T-helper 9 cell (primary cell): ENCODE measurements around the gene MICU2.
A peak's percentile ranks its signal among the peaks of the same experiment; 100 is the strongest.

Source experiments
- DNase-seq: peaks from one replicate; pipeline ENCODE4 v3.0.0-alpha.2; 2020
- total RNA-seq, 2 donors: gene quantifications; one replicate each; lab custom pipeline; 2026; lab: John Stamatoyannopoulos, UW

The MICU2 gene, protein sequence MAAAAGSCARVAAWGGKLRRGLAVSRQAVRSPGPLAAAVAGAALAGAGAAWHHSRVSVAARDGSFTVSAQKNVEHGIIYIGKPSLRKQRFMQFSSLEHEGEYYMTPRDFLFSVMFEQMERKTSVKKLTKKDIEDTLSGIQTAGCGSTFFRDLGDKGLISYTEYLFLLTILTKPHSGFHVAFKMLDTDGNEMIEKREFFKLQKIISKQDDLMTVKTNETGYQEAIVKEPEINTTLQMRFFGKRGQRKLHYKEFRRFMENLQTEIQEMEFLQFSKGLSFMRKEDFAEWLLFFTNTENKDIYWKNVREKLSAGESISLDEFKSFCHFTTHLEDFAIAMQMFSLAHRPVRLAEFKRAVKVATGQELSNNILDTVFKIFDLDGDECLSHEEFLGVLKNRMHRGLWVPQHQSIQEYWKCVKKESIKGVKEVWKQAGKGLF
- total RNA-seq: 42.7 to 75.2 reads per million in 2 donors

DNA sequence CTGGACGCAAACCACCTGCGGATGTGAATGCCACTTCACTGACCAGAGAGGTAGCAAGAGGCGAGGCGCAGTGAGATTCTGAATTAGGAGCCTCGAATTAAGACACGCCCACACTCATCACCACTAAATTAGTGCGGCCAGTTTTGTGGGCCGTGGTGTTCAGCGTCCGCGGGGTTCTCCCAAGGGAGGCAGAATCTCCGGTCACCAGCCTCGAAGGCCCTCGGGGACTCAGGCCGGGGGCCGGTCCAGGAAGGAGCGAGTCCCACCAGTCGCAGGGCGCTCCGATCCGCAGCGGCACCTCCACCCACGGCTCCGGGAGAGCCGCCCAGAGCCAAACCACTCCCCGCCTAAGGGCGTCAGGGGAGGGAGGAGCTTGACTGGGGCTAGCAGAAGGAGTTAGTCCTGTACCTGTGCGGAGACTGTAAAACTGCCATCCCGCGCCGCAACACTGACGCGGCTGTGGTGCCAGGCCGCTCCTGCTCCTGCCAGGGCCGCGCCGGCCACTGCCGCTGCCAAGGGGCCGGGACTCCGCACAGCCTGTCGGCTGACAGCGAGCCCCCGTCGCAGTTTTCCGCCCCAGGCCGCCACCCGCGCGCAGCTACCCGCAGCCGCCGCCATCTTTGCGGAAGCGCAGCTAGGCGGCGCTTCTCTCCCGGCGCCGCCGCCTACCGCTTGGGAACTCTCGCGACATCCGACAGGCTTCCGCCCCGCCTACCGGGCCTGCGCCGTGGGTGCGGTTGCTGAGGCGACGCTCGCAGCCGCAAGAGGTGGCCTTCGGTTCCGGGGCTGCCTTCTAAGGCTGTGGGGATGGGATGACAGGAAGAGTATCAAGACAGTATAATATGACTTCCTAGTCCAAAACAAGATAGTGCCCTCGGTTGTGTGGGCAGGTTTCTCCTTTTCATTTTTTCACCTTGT is at the start of gene MICU2:
MICU2 (minus strand) TSS at position 640 of the 918 bp plus-strand sequence; CDS start at position 618, 22 bp downstream.
- peak; percentile 90 for DNase-seq

DNA sequence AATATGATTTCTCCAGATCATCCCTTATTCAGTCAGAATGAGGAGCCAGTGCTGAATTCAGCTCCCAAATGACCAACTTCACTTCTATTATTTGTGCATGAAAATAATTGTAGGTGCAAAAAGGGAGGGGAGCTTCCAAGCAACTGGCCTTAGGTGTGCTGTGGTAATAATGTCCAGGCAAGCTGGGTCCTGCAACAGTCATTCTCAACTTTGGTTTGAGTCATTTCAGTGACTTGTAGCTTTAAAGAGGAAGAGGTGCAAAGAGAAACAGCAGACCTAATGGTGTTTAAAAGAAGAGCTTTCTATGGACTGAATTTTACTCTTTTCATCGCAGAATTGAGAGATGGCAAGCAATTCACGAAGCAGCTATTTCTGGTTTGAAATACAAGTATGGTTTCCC is 37.7 kb upstream of the MICU2 start:
- no peak for DNase-seq

DNA sequence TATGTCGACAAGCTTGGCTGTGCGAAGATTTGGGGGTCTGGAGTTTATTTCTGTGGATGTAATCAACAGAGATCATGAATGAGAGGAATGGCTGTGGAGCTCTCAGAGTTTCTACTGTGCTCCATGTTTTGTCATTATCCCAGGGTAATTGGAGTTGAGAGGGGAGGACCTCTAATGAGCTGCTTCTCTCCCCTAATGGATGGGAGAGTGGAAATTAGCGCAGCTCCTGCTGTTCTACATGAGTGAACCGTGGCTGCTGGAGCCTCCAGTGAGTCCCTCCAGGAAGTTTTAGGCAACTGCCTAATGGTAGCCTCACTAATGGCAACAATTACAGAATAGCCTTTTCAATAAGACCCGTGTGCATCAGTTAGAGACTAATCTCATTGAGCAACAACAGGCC is 35.6 kb upstream of the MICU2 start:
- no peak for DNase-seq

DNA sequence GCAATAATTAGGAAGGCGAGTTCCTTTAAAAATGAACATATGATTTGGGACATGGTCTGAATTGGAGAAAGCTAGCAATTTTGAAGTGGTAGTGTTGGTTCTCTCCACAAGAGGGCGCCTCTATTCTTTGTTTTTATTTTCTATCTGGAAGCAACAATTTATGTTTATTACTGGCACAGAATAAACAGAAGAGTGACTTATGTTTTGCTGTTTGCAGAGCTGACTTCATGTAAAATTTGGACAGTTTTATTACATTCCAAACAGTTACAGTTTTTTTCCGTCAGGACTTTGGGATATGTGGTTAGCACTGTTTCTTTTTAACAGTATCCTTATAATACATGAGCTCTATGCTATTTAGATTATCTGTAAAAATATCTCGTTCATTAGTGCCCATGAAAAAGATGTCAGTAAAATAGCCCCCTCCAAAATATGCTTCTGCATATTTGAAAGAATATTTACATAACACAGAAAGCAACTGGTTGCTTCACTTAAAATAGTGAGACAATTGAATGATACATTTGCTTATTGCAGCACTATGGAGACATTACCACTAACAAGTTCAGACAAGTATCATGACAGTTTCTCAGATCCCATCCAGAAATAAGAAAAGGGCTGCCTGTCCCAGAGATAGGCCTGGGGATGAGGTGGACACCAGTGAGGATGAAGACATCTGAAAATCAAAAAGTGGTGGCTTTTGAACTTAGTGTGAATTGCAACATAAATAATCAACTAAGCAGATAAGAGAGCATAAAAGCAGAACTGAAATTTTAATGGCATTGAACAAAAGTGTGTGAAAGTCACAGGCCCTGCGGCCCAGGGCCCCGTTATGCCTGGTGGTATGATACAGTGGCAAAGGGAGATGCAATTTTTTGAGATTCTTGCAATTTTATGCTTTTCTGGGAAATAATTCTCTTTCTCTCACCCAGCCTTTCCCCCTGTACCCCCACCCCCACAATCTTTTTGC is 34.6 kb upstream of the MICU2 start:
- DNase-seq: peak; percentile 22

DNA sequence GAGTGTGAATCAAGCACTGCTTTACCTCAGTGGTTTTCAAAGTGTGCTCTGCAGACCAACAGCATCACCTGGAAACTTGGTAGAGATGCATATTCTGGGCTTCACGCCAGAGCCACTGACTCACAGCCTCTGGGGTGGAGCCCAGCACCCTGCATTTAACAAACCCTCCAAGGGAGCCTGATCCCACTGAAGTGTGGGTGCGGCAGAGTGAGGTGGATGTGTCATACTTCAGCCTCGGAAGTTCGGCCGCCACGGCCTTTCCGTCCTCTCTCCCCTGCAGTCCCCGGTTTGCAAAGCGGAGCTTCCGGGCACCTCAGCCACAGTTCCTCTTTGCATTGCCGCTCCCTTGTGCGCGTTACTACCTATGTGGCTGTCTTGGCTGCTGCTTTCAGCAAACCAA is 33.3 kb upstream of the MICU2 start:
- DNase-seq: peak; percentile 6

DNA sequence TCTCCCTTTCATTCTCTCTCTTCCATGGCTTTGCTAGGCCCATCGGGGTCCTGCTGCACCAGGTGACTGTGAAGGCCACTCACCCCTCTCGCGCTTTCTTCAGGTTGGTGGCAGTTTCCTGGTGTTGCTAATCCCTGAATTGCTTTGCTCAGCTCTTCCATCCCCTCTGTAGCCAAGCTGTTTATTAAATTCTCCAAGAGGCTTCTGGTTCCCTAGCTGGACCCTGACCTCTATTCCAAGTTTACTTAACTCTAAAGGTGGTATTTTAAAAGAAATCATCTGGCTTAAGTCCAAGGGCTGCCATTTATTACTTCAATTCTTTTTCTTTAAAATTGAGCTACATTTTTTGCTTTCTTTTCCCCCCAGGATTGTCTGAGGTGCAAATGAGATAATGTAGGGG is 32.7 kb upstream of the MICU2 start:
- no peak for DNase-seq

DNA sequence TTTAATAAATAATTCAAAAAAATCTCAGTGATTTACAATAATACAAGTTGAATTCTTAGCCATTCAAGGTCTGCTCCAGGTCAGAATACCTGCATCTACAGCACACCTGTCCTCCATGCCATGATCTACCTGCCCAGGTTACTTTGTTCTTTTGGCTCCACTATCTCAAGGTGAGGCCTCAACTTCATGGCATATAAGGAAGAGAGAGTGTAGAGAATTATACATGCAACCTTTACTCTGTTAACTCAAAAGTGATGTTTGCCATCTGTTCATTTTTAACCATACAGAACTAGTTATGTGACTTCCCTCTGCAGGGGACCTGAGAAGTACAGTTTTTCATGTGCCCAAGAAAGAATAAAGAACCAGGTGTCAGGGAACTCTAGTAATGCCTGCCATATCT is 28.2 kb upstream of the MICU2 start:
- no peak for DNase-seq

DNA sequence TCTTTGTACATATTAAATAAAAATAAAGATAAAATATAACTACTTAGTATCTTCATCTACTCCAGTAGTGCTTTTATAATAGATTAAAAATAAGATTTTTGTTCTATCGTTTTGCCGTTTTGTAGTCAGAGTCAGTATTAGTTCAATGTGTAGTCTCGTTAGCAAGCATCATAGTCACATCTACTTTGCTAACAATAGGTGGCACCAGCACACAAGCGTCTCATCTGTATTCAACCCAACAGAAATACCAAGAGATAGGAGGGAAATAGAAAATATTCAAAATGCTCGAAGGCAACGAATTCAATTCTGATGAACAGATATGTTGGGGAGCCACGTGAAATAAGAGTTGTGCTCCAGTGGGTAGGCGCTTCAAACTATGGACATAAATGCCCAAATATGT is 21.4 kb upstream of the MICU2 start:
- DNase-seq: no peak

DNA sequence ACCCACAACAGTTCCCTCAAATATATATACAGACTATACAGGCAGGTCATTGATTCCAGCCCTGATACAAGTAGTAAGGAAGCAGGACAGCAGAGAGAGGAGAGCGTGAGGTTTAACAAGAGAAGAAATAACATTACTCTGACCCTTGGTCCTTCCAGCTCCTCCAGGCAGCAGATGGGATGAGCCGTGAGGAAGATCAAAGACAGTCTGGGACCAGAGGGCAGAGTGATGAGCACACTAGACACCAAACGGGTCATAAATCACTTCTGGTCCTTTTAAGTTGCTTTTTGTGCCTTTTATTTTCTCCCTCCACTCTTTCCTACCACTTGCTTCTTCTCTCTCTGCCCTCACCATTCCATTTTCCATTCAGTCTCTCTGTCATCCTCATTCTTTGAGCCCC is 16.9 kb upstream of the MICU2 start:
- DNase-seq: no peak

DNA sequence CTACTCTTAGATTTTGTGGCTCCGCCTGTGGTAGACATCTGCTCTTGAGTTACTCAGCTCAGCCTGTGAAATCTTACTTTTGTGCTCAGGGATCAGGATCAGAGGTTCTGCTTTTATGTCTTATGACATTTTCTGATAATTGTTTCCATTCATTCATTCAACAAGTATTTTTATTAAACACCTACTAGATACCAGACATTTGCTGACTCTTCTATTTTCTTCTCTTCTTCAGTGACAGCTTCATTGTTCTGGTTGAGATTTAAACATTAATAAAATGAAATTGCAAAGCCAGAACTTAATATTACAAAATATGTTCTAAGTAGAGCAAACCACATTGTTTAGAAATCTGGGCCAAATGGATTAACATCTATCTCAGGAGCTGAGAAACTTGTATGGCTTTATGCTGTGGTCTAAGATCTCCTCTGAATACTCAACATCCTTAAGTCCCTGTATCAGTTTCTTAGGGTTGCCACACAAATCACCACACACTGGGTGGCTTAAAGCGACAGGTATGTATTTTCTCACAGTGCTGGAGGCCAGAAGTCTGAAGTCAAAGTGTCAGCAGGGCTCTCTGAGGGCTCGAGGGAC is 15.8 kb upstream of the MICU2 start:
- DNase-seq: no peak

DNA sequence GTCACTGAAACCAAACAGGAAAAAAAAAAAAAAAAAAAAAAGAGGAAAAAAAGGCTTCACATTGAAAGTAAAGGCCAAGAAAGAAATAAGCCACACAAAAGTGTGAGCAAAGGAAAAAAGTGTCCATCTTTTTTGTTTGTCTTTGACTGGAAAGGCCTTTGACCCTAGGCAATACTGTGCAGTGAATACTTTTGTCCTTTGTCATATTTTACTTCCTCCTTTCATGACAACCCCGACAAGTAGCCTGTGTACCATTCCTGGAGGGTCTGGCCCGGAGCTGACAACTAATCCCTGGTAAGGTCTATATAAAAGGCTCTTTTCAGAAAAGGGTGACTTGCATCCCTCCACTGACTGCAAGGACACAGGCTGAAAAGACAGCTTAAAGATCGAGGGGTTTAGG is 12.9 kb upstream of the MICU2 start:
- DNase-seq: no peak

DNA sequence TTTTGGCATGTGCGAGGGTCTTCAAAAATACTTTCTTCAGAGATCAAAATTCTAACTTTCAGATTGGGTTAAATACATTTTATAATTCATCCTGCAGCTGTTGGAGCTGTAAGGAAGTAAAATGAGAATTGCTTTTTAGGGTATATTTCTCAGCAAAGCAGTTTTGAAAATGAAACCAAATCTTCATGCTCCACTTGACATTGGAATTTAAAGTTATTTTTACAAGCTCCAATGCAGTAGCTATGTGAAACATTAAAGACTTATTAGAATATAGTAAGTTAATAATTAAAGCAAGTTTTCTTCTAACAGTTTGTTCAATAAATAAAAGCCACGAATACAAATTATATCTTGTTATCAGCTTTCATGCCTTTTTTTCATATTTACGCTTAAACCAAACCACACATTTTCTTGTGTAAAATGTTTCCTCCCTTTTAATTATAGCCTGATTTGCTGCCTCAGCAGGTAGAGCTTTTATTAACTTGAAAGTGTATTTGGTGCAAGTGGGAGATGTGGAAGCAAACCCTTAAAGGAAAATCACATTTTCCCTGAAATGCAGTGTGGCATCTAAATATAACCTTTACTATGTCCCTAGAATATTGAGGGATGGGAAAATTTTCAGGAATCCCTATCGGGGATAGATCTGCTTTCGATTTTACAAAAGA is 12.4 kb upstream of the MICU2 start:
- DNase-seq: no peak

DNA sequence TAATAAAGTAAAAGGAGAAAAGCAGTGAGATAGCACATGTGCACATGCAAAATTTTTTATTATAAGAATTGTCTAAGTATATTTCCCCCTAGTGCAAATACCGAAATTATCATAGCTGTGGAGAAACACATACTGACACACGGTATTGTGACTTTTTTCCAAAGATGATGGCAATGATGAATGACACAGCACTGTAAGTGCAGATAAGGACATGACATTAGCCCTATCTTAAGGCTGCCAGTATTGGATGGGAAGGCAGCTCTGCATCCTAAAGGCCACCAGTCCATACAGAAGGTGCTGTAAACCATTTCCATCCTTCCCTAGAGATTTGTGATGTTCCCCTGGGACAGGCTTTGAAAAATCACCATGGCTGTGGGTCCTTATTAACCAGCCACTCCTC is 11.5 kb upstream of the MICU2 start:
- DNase-seq: no peak

DNA sequence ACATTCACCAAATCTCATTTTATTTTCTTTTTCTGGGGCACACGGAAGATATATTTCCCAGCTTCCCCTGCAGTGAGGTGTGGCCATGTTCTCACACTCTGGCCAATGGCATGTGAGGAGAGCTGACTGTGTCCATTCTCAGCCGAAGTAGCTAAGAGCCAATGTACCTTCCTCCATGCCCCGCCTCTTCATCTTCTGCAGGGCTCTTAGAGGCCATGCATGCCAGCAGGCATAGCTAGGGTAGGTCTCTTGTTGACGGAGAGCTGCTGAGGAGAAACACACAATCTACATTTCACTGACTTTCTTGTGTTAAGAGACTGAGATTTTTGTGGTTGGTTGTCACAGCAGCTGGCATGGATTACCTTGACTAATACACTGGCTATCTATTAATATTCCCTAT is 9.8 kb upstream of the MICU2 start:
- no peak for DNase-seq

DNA sequence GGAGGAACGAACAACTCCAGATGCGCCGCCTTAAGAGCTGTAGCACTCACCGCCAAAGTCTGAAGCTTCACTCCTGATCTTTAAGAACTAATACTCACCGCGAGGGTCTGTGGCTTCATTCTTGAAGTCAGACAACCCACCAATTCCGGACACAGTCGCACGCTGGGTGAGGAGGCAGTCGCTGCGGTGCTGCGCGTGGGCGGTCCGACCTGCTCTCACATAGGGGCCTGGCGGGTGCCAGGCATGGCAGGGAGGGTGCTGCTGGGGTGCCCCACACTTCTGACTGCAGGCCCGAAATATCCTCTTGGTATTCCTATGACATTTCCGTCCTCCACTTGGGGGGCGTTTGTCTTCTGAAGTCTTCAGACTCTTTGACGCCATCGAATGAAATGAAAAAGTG is 7.4 kb upstream of the MICU2 start:
- DNase-seq: no peak

DNA sequence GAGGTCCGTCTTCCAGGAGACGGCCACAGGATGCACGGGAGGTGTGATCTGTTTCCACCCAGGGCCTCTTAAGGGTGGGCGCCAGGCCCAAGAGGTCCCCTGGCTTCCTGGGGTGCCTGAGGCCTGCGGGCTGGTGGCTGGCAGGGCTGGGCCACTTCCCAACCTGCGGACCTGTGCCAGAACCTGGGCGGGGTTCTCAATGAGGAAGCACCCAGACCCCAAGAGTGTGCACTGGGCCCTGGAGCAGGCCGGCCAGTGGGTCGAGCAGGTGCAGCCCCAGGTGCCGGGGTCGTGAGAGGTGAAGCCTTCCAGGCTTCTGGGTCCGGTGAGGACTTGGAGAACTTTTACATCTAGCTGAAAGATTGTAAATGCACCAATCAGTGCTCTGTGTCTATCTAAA is 6.7 kb upstream of the MICU2 start:
- DNase-seq: no peak

DNA sequence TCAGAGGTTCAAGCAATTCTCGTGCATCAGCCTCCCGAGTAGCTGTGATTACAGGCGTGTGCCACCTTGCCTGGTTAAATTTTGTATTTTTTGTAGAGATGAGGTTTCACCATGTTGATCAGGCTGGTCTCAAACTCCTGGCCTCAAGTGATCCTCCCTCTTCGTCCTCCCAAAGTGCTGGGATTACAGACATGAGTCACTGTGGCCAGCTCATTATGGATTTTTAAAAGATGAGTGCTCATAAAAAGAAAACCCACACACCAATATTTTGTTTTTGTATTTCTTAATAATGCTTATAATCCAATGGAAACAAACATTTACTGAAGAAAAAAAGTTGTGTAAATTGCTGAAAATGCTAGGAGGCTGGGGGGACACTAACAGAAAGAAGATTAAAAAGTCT is 5.0 kb upstream of the MICU2 start:
- no peak for DNase-seq

DNA sequence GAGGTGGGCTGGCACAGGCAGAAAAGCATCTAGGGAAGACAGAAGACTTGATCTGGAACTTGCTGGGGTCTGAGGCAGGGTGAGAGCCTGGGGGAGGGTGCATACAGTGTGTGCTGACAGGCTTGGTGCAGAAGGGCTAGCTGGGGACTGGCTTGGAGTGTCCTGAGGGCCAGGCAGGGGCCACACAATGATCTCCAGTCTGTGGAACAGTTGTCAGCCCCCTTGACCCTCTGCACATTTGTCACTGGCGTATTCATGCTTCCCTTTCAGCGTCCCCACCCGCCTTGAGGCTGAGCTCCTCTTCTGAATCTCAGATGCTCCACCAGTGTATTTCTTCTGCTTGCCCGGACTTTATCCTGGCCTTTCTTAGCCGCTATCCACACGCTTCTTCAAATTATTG is 2.8 kb upstream of the MICU2 start:
- no peak for DNase-seq

DNA sequence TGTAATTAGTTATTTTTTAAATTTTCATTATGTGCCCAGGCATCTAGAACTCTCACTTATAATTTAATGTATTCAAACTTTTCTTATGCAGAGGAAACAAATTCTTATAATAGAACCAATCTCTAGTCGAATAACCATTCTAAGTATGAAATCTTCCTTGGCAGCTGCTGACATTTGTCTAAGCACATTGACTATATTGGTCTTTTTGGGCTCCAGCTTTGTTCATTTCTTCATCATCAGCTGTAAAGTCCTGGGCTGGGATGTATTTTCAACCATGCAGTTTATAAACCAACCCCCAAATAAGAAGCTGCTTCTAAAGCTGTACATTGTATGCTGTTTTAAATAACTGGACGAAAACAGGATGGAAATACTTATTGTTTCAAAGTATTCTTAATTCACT is 2.3 kb upstream of the MICU2 start:
- DNase-seq: no peak

DNA sequence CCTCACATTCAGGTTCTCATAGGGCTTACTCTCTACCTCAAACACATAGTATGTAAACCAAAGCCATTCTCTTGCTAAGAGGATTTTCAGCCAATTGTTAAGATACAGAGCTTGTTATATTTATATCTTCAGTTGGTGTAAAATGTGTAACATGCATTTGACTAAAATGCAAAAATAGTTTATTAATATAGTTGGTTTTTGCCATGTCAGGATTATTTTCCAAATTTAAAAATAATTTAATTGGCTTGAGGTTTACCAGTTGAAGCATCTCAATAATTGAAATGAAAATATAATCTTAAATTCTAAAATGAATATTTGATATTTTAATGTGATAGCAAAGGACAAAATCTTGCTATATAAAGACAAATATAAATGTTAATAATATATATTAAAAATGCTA is 7.2 kb downstream of the MICU2 start:
- DNase-seq: no peak

DNA sequence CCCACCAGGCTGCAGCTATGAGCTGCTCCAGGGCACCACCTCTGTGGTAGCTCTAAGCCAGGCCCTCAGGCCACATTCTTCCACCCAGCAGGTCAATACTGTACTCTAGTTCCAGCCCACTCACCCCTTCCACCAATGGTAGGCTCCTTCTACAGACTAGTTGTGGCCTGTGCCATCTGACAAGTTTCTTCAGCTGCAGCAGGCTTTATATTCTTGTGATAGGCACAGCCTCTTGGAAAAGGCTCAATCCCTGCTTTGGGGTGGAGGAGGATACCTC is 8.5 kb downstream of the MICU2 start:
- no peak for DNase-seq
